HepG2 (cell line): Measurements from ENCODE around the gene ANKRD11. TPM values are rescaled to one million over a fixed set of nuclear protein-coding genes. Genes with fewer than 3 reads are reported as not detected.
"Not testable (repeated sequence)": the region's sequence is repeated elsewhere in the genome, so short reads cannot be mapped to it uniquely, and the experiment has no call there.

Experiments
- ATAC-seq: fragments of 200-7000 bp; cut with Tn5 transposase; 3 replicates; pipeline ENCODE4 v1.9.1; 2020; ENCODE audit warnings: mild to moderate bottlenecking, moderate library complexity
- BruUV-seq: library from RNA; stranded (reverse); fragments of 400-500 nt; replicated peaks from 2 replicates; lab custom pipeline; 2021; lab: Mats Ljungman, UMichigan
- CTCF ChIA-PET: fragments of 300-600 bp; formaldehyde crosslinking; extraction: SDS; loops from one replicate; lab custom pipeline; 2021; ENCODE audit warnings: low total read pairs, inconsistent platforms, low intra/inter-chr PET ratio; lab: Yijun Ruan, JAX
- POLR2A ChIA-PET: fragments of 350-600 bp; sonication (Branson Sonifier 250); formaldehyde crosslinking; loops from one replicate; lab custom pipeline; 2020; ENCODE audit warnings: antibody characterized with exemption, inconsistent platforms; lab: Yijun Ruan, JAX
- DNase-seq: peaks from one replicate; pipeline ENCODE4 v3.0.0-alpha.2; 2015; ENCODE audit warnings: low spot score
- FAIRE-seq: peaks from 3 replicates; lab custom pipeline; 2011; peaks lifted over from hg19 to GRCh38; lab: Jason Lieb, UNC
- H2AFZ ChIP-seq: one replicate; pipeline ENCODE4 v1.6.1; 2011; ENCODE audit warnings: low read length, inconsistent platforms
- H3K27ac ChIP-seq: fragments of 300-600 bp; 3 replicates; pipeline ENCODE4 v1.8.0; 2011; ENCODE audit warnings: mixed run types, mild to moderate bottlenecking, mixed read lengths, low read length, inconsistent platforms; ENCODE audit not compliant: insufficient read depth; ENCODE audit errors: extremely low read length
- H3K27me3 ChIP-seq, 2 experiments: fragments of 200-600 bp in 1 of 2; 2 replicates in 1 of 2; 3 replicates in 1 of 2; pipeline versions ENCODE4 v1.6.0 to v1.8.0; 2011; ENCODE audit warnings: low read length in 2 of 2, mild to moderate bottlenecking in 2 of 2, moderate library complexity in 2 of 2, inconsistent platforms in 1 of 2; ENCODE audit not compliant: insufficient read depth in 2 of 2, control insufficient read depth in 1 of 2
- H3K36me3 ChIP-seq, 2 experiments: fragments of 200-600 bp in 1 of 2; replicated peaks in 1 of 2; 2 replicates in 1 of 2; 3 replicates in 1 of 2; pipeline versions ENCODE4 v1.5.1 to v1.8.0; 2011; ENCODE audit warnings: low read length in 2 of 2, inconsistent platforms in 1 of 2; ENCODE audit not compliant: insufficient read depth in 2 of 2, control insufficient read depth in 1 of 2
- H3K4me1 ChIP-seq: 2 replicates; pipeline ENCODE4 v1.5.1; 2012; ENCODE audit warnings: low read length, inconsistent platforms; ENCODE audit not compliant: insufficient read depth
- H3K4me2 ChIP-seq: 2 replicates; pipeline ENCODE4 v1.6.0; 2011; ENCODE audit warnings: low read depth, low read length, inconsistent platforms
- H3K4me3 ChIP-seq, 3 experiments: fragments of 200-600 bp in 1 of 3; sonication (generic), shearing (Covaris generic) in 1 of 3; replicated peaks in 1 of 3; 2 replicates each; pipeline ENCODE4 v1.5.1; 2011 to 2016; ENCODE audit warnings: low read length in 3 of 3, inconsistent platforms in 2 of 3, low read depth in 2 of 3, mild to moderate bottlenecking in 2 of 3, control low read depth in 1 of 3, mixed read lengths in 1 of 3; ENCODE audit not compliant: insufficient read depth in 1 of 3
- H3K79me2 ChIP-seq: one replicate; pipeline ENCODE4 v1.6.1; 2011; ENCODE audit warnings: low read length, inconsistent platforms; ENCODE audit not compliant: insufficient read depth
- H3K9ac ChIP-seq: 2 replicates; pipeline ENCODE4 v1.6.0; 2011; ENCODE audit warnings: mild to moderate bottlenecking, low read depth, low read length, inconsistent platforms; ENCODE audit not compliant: insufficient read depth
- H3K9me3 ChIP-seq: 2 replicates; pipeline ENCODE4 v1.5.1; 2012; ENCODE audit warnings: mild to moderate bottlenecking, low read length
- H4K20me1 ChIP-seq: 2 replicates; pipeline ENCODE4 v1.6.0; 2011; ENCODE audit warnings: inconsistent platforms, mild to moderate bottlenecking, low read length, moderate library complexity; ENCODE audit not compliant: insufficient read depth
- PHF21A ChIP-seq: sonication (generic); formaldehyde crosslinking; IDR thresholded peaks from 2 replicates; pipeline ENCODE4 v1.5.0; 2020; ENCODE audit warnings: mild to moderate bottlenecking, missing genetic modification reagents
- PHF8 ChIP-seq: sonication (generic); formaldehyde crosslinking; IDR thresholded peaks from 2 replicates; pipeline ENCODE4 v1.5.0; 2020; ENCODE audit warnings: missing genetic modification reagents
- WGBS: methylation state at CpG from one replicate; pipeline ENCODE4 v1.1.6; 2017; ENCODE audit warnings: low lambda C conversion rate; 5-methylcytosine and 5-hydroxymethylcytosine counted together
- in situ Hi-C: cut with HindIII; loops from 2 replicates; pipeline ENCODE4 v1.10.0; 2017; ENCODE audit warnings: low pct_unique_long_range_greater_than_20kb; ENCODE audit not compliant: extremely low pct_ligation_motif_present
- intact Hi-C: fragments of 100-400 bp; cut with micrococcal nuclease; formaldehyde crosslinking; loops from one replicate; pipeline ENCODE4 v1.10.0; 2022; ENCODE audit not compliant: unreplicated experiment
- polyA plus RNA-seq, 8 experiments: library from polyadenylated mRNA; depleted of rRNA in 3 of 8; stranded (reverse) in 7 of 8; unstranded in 1 of 8; fragments of >200 nt; fragmentation: Illumina TruSeq in 4 of 8; extraction: Trizol in 4 of 8; gene quantifications; 2 replicates each; pipeline versions ENCODE4 v1.2.1 to v1.2.3, GENCODE V29; 2011 to 2016; ENCODE audit warnings: low read depth in 4 of 8, missing spikeins in 1 of 8, mixed read lengths in 1 of 8; ENCODE audit not compliant: insufficient read depth in 1 of 8
- total RNA-seq, 5 experiments: library from RNA; depleted of rRNA; stranded (reverse); fragments of >200 nt; fragmentation: Illumina TruSeq; extraction: Trizol; gene quantifications; 2 replicates each; pipeline ENCODE4 v1.2.3, GENCODE V29; 2016; ENCODE audit warnings: low read depth in 1 of 5

Gene ANKRD11
- total and polyA plus RNA-seq, 2 of the 13 experiments (the other 11 are each of a cell fraction or from before 2014, with no cell fraction given) = 21.4 to 38.4 TPM

GRCh38 chr16:89422527-89422904 is 67.8 kb downstream of the ANKRD11 start:
- intact Hi-C loops (loop anchor here (5.0 kb wide), 1 partner anchor 55 kb away; no protein-coding TSS in a partner anchor), in situ Hi-C loops (no loop called here)
- H3K4me1 ChIP-seq = peaks cover 81% of the 10 kb centered on the region
- no peak for FAIRE-seq
- H3K79me2 ChIP-seq = peaks cover 94% of the 10 kb centered on the region
- DNase-seq = no peak
- POLR2A ChIA-PET = interaction anchor here (0.8 to 1.3 kb wide), 4 partner anchors 9 to 49 kb away, joined by 3 to 5 read pairs (median 4); no protein-coding TSS in a partner anchor
- H3K9ac ChIP-seq = no peak overlapping the region
- 0 out of 6 replicates have a peak overlapping the region, but pooled peaks of 1 of the 3 experiments have one; percentile 26 for H3K4me3 ChIP-seq
- H3K4me2 ChIP-seq = no peak overlapping the region
- 95% methylated on average over 12 of the region's 12 CpGs for WGBS
- peaks cover 94% of the 10 kb centered on the region for H4K20me1 ChIP-seq
- H3K27me3 ChIP-seq = no peaks in the 10 kb centered on the region
- H3K27ac ChIP-seq = peak overlapping the region; percentile 65
- no peak overlapping the region for H2AFZ ChIP-seq
- CTCF ChIA-PET = no interaction called here
- no TSS peak for BruUV-seq
- H3K36me3 ChIP-seq = peaks cover 12 to 42% of the 10 kb centered on the region in 2 experiments; a peak in 4 of 5 replicates
- no peak for TF ChIP-seq PHF21A (CRISPR knock-in tag)
- 0 out of 2 replicates have a peak, but pooled peaks have one; percentile 1 for TF ChIP-seq PHF8 (CRISPR knock-in tag)
- H3K9me3 ChIP-seq = no peaks in the 10 kb centered on the region
- ATAC-seq = no peak

- BruUV-seq, DNase-seq, H3K27me3 ChIP-seq, FAIRE-seq, H3K4me2 ChIP-seq, H3K9me3 ChIP-seq, POLR2A ChIA-PET, H3K4me3 ChIP-seq, H2AFZ ChIP-seq, H3K27ac ChIP-seq, H3K9ac ChIP-seq, CTCF ChIA-PET, ATAC-seq, in situ Hi-C loops: not testable (repeated sequence)
- Histone ChIP-seq H3K79me2 (peaks cover 95% of the 10 kb centered on the region), H3K36me3 (peaks cover 7 to 34% of the 10 kb centered on the region in 2 experiments; a peak in 4 of 5 replicates), H3K4me1 (peaks cover 86% of the 10 kb centered on the region), H4K20me1 (peaks cover 94% of the 10 kb centered on the region)
- intact Hi-C loops = loop anchor here (5.0 kb wide), 1 partner anchor 56 kb away; no protein-coding TSS in a partner anchor
- WGBS = 96% methylated on average over 15 of the region's 23 CpGs
Measured at GRCh38 chr16:89421300-89421699, 69.1 kb downstream of the ANKRD11 start.
